ENCODE results near the gene GRB2.

DNA sequence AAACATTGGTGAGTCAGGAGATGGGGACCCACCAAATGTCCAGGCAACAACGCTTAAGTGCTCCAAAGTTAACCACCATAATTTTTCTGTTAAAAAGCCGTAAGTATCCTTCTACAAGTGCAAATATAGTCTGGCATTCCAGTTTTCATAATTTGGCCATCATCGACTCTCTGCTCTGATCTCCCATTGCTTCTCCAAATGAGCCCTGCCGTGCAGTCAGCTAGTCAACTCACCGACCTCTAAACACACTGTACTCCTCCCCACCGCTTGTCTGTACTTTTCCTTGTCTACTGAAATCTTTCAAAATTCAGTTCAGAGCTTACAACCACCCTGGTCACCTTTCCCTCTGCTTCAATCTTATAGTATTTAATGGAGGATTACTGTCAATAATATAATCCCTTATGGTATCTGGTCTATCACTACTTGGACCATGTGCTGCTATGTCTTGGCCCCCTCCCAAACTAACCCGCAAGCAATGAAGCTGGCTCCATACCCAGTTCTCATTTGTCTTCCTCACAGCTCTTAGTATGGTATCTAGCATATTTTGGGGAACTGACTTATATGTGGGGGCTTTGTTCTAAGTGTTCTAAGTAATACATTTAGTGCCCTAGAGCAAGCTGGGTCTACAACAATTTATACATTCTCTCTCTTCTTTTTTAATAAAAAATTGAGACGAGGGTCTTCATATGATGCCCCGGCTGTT is 63.5 kb downstream of the GRB2 start:
- TF ChIP-seq, protein P1, sequence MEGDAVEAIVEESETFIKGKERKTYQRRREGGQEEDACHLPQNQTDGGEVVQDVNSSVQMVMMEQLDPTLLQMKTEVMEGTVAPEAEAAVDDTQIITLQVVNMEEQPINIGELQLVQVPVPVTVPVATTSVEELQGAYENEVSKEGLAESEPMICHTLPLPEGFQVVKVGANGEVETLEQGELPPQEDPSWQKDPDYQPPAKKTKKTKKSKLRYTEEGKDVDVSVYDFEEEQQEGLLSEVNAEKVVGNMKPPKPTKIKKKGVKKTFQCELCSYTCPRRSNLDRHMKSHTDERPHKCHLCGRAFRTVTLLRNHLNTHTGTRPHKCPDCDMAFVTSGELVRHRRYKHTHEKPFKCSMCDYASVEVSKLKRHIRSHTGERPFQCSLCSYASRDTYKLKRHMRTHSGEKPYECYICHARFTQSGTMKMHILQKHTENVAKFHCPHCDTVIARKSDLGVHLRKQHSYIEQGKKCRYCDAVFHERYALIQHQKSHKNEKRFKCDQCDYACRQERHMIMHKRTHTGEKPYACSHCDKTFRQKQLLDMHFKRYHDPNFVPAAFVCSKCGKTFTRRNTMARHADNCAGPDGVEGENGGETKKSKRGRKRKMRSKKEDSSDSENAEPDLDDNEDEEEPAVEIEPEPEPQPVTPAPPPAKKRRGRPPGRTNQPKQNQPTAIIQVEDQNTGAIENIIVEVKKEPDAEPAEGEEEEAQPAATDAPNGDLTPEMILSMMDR (IDR thresholded peaks at IDR 0.05) = no peak
- no peak for TF ChIP-seq POLR2A (IDR thresholded peaks at IDR 0.05)

Data from Peyer's patch (tissue), 4 donors.